GM23248 (cell line): ENCODE data around the gene AGXT. TPM values are rescaled to one million over a fixed set of nuclear protein-coding genes. Genes with fewer than 3 reads are reported as not detected.

Source experiments
- DNase-seq: peaks from one replicate; pipeline ENCODE4 v3.0.0-alpha.2; 2015
- H2AFZ ChIP-seq: fragments of 200-600 bp; sonication (generic); 2 replicates; pipeline ENCODE4 v1.6.1; 2016; ENCODE audit warnings: antibody characterized with exemption
- H3F3A ChIP-seq: fragments of 200-600 bp; sonication (generic); 2 replicates; pipeline ENCODE4 v1.6.1; 2016; ENCODE audit warnings: mild to moderate bottlenecking, antibody characterized with exemption, mixed run types; ENCODE audit not compliant: insufficient read depth
- H3K27ac ChIP-seq: fragments of 200-600 bp; sonication (generic); 2 replicates; pipeline ENCODE4 v1.5.1; 2016; ENCODE audit warnings: mild to moderate bottlenecking
- H3K27me3 ChIP-seq: fragments of 200-600 bp; sonication (generic); replicated peaks from 2 replicates; pipeline ENCODE4 v1.6.1; 2016; ENCODE audit warnings: mild to moderate bottlenecking; ENCODE audit not compliant: insufficient read depth
- H3K36me3 ChIP-seq: fragments of 200-600 bp; sonication (generic); 2 replicates; pipeline ENCODE4 v1.6.1; 2016; ENCODE audit warnings: low read depth, mild to moderate bottlenecking
- H3K4me1 ChIP-seq: fragments of 200-600 bp; sonication (generic); 2 replicates; pipeline ENCODE4 v1.6.1; 2016; ENCODE audit warnings: mild to moderate bottlenecking; ENCODE audit not compliant: insufficient read depth
- H3K4me2 ChIP-seq: fragments of 200-600 bp; sonication (generic); one replicate; pipeline ENCODE4 v1.6.1; 2016; ENCODE audit warnings: mild to moderate bottlenecking; ENCODE audit not compliant: unreplicated experiment
- H3K4me3 ChIP-seq: fragments of 200-600 bp; sonication (generic); 2 replicates; pipeline ENCODE4 v1.5.1; 2016; ENCODE audit warnings: mild to moderate bottlenecking
- H3K79me2 ChIP-seq: fragments of 200-600 bp; sonication (generic); 2 replicates; pipeline ENCODE4 v1.6.1; 2016; ENCODE audit warnings: mild to moderate bottlenecking; ENCODE audit not compliant: insufficient read depth
- H3K9ac ChIP-seq: fragments of 200-600 bp; sonication (generic); 2 replicates; pipeline ENCODE4 v1.6.1; 2016; ENCODE audit warnings: mild to moderate bottlenecking
- H3K9me2 ChIP-seq: fragments of 200-600 bp; sonication (generic); 2 replicates; pipeline ENCODE4 v1.6.1; 2016; ENCODE audit warnings: mixed run types, mild to moderate bottlenecking, moderate library complexity; ENCODE audit not compliant: insufficient read depth
- H3K9me3 ChIP-seq: fragments of 200-600 bp; sonication (generic); one replicate; pipeline ENCODE4 v1.6.1; 2017; ENCODE audit warnings: low read depth
- H4K20me1 ChIP-seq: fragments of 200-600 bp; sonication (generic); 2 replicates; pipeline ENCODE4 v1.6.0; 2016; ENCODE audit not compliant: insufficient read depth
- EZH2 ChIP-seq: fragments of 200-600 bp; sonication (generic); IDR thresholded peaks from 2 replicates; pipeline ENCODE4 v1.6.1; 2018; ENCODE audit warnings: antibody characterized with exemption, mild to moderate bottlenecking; ENCODE audit not compliant: insufficient read depth, poor library complexity, severe bottlenecking
- EZH2phosphoT487 ChIP-seq: fragments of 200-600 bp; sonication (generic); IDR thresholded peaks from 2 replicates; pipeline ENCODE4 v1.6.1; 2018; ENCODE audit warnings: antibody characterized with exemption, moderate library complexity, mild to moderate bottlenecking, low read depth; ENCODE audit not compliant: insufficient read depth
- WGBS, 2 experiments: methylation state at CpG; one replicate each; pipeline ENCODE4 v1.1.6; 2015 to 2017; ENCODE audit warnings: low lambda C conversion rate in 2 of 2, low coverage in 1 of 2; ENCODE audit errors: missing lambda C conversion rate in 2 of 2; 5-methylcytosine and 5-hydroxymethylcytosine counted together
- in situ Hi-C: fragments of 300-500 bp; cut with MboI; formaldehyde crosslinking; loops from 2 replicates; pipeline ENCODE4 v1.15.0; 2020
- polyA plus RNA-seq: library from polyadenylated mRNA; unstranded; fragments of >200 nt; fragmentation: Nextera tagmentation; extraction: Ambion mirVana; gene quantifications from 2 replicates; pipeline ENCODE4 v1.2.1, GENCODE V29; 2016
- total RNA-seq: library from RNA; depleted of rRNA; stranded (reverse); fragments of >200 nt; shearing (Covaris generic); gene quantifications from 2 replicates; pipeline ENCODE4 v1.2.3, GENCODE V29; 2014

The AGXT gene
- total and polyA plus RNA-seq, 2 experiments from 2014 or later, result not detected

- TF ChIP-seq EZH2 (no peak), EZH2phosphoT487 (no peak)
Measured at GRCh38 chr2:240888890-240889573, 20.4 kb downstream of the AGXT start.

GRCh38 chr2:240889601-240890560 lies 21.3 kb downstream of the AGXT start:
- Histone ChIP-seq H3K4me1 (no peaks in the 10 kb centered on the region), H3F3A (no peaks in the 10 kb centered on the region), H3K36me3 (no peaks in the 10 kb centered on the region), H2AFZ (no peak overlapping the region), H3K9me3 (no peaks in the 10 kb centered on the region), H3K9me2 (no peaks in the 10 kb centered on the region), H3K79me2 (no peaks in the 10 kb centered on the region), H3K27me3 (no peaks in the 10 kb centered on the region), H3K4me2 (no peak overlapping the region), H3K4me3 (no peak overlapping the region), H3K9ac (no peak overlapping the region), H3K27ac (no peak overlapping the region), H4K20me1 (no peaks in the 10 kb centered on the region)
- in situ Hi-C loops, result no loop called here
- 77 to 80% methylated on average over 31 to 33 of the region's 38 CpGs for WGBS, 2 experiments
- DNase-seq, result no peak
- TF ChIP-seq EZH2phosphoT487 (no peak), EZH2 (no peak)

More at GRCh38 chr2:240888890-240889573, 20.4 kb downstream of the AGXT start:
- no peak for DNase-seq
- Histone ChIP-seq H3K4me1 (no peaks in the 10 kb centered on the region), H2AFZ (no peak overlapping the region), H3K9me3 (no peaks in the 10 kb centered on the region), H3K4me2 (no peak overlapping the region), H4K20me1 (no peaks in the 10 kb centered on the region), H3F3A (no peaks in the 10 kb centered on the region), H3K27ac (no peak overlapping the region), H3K36me3 (no peaks in the 10 kb centered on the region), H3K27me3 (no peaks in the 10 kb centered on the region), H3K4me3 (no peak overlapping the region), H3K9me2 (no peaks in the 10 kb centered on the region), H3K79me2 (no peaks in the 10 kb centered on the region), H3K9ac (no peak overlapping the region)
- in situ Hi-C loops, result no loop called here
- 77 to 84% methylated on average over 9 of the region's 11 CpGs for WGBS, 2 experiments

DNA sequence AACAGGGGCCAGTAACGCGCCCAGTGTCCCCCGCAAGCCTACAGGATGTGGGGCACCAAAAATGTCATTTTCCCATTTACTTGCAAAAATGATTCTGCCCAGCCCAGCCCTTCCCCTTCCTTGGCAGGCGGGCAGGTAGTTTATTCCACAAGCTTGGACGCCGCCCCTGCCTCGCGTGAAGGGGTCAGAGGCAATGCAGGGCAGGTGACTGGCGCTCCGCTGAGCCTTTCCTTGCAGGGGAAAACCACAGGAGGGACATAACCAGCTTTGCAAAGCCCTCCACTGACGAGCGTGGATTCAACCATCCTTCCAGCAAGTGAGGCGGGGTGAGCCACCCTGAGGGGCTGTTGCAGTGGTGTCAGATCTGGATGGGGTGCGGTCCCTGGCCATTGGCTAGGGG lies 22.1 kb downstream of the AGXT start:
- H3K27me3 ChIP-seq, result no peaks in the 10 kb centered on the region
- H3K36me3 ChIP-seq, result no peaks in the 10 kb centered on the region
- no peak overlapping the region for H2AFZ ChIP-seq
- H3K4me1 ChIP-seq, result no peaks in the 10 kb centered on the region
- no peaks in the 10 kb centered on the region for H3F3A ChIP-seq
- no peak for TF ChIP-seq EZH2
- TF ChIP-seq EZH2phosphoT487, result no peak
- H3K9me3 ChIP-seq, result no peaks in the 10 kb centered on the region
- no peak for DNase-seq
- H3K4me2 ChIP-seq, result no peak overlapping the region
- WGBS, 2 experiments, result 84 to 86% methylated on average over 14 of the region's 14 CpGs
- H4K20me1 ChIP-seq, result no peaks in the 10 kb centered on the region
- H3K79me2 ChIP-seq, result no peaks in the 10 kb centered on the region
- no peaks in the 10 kb centered on the region for H3K9me2 ChIP-seq
- H3K4me3 ChIP-seq, result no peak overlapping the region
- in situ Hi-C loops, result no loop called here
- H3K27ac ChIP-seq, result no peak overlapping the region
- no peak overlapping the region for H3K9ac ChIP-seq

DNA sequence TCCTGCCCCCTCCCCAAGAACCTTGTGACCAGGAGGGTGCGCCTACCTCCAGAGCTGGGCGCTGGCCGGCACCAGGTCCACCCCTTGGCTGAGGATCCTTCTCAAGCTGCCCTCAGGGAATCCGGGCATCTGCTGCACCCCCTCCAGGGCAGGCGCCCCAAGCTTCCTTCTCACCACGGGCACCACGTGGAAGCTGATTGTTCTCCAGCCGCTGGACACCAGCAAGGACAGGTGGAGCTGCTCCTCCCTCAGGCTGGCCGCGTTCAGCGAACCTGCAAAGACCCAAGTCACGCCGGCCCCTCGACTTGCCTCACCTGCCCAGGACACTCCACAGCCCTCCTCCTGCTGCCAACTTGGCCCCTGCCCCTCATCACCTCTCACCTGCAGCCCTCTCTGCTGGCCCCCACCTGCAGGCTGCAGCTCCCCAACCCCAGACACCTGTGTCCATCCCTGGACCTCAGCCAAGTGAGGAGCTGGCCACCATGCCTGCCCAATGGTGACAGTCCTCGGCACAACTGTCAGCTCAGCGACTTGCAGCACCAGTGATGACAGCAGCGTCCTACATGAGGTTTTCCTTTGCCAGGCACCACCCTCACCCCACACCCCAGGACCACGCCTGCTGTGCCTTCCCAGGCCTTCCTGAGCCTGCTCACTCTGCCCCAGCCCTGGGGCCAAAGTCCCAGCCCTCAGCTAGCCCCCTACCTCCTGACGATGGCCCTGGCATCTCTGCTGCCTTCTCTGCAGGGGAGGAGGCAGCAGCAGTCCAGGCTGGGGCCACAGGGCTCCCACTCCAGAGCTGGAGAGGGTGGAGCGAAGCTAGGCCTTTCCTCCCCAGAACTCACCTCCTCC lies 23.1 kb downstream of the AGXT start:
- Histone ChIP-seq H3K9ac (no peak overlapping the region), H3K36me3 (no peaks in the 10 kb centered on the region), H3K27me3 (no peaks in the 10 kb centered on the region), H3K79me2 (no peaks in the 10 kb centered on the region), H3K27ac (no peak overlapping the region), H2AFZ (no peak overlapping the region), H3K9me2 (no peaks in the 10 kb centered on the region), H3K4me1 (no peaks in the 10 kb centered on the region), H3K4me3 (no peak overlapping the region), H3F3A (no peaks in the 10 kb centered on the region), H4K20me1 (no peaks in the 10 kb centered on the region), H3K4me2 (no peak overlapping the region), H3K9me3 (no peaks in the 10 kb centered on the region)
- DNase-seq, result no peak
- in situ Hi-C loops, result no loop called here
- TF ChIP-seq EZH2 (no peak), EZH2phosphoT487 (no peak)
- WGBS, 2 experiments, result 72 to 74% methylated on average over 10 to 20 of the region's 20 CpGs
